ENCODE measurements around the gene TTC3. TPM values are rescaled to one million over a fixed set of nuclear protein-coding genes. Genes with fewer than 3 reads are reported as not detected.

TTC3 gene
- total RNA-seq, 3 donors from 2014 or later: 67.2 to 126 (median 98.1) TPM

DNA sequence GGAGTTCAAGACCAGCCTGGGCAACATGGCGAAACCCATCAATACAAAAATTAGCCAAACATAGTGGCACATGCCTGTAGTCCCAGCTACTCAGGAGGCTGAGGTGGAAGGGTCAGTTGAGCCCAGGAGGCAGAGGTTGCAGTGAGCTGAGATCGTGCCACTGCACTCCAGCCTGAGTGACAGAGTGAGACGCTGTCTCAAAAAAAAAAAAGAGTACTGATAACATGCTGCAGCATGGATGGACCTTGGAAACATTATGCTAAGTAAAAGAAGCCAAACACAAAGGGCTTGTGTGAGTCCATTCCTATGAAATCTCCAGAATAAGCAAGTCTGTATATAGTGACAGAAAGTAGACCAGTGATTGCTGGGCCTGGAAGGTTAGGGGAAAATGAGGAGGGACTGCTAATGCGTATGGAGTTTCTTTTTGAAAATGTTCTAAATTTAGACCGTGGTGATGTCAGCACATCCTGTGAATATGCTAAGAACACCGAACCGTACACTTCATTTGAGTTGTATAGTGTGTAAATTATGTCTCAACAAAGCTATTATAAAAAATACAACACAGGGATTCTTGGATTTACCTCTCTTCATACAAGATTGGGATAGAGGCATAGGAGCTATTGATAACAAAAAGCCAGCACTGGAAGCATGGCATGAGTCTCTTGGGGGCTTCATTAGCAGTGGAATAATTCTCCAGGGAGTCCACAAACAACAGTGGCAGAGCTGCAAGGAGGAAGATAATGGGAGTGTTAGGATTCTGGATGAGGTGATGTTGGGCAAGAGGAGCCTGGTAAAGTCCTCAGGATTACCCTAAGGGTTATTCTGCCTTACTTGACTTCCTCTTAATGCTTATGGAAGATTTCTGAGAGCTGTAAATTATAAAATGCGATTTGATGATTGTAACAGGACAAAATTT lies 73.5 kb downstream of the TTC3 start:
- TF ChIP-seq, protein P1, sequence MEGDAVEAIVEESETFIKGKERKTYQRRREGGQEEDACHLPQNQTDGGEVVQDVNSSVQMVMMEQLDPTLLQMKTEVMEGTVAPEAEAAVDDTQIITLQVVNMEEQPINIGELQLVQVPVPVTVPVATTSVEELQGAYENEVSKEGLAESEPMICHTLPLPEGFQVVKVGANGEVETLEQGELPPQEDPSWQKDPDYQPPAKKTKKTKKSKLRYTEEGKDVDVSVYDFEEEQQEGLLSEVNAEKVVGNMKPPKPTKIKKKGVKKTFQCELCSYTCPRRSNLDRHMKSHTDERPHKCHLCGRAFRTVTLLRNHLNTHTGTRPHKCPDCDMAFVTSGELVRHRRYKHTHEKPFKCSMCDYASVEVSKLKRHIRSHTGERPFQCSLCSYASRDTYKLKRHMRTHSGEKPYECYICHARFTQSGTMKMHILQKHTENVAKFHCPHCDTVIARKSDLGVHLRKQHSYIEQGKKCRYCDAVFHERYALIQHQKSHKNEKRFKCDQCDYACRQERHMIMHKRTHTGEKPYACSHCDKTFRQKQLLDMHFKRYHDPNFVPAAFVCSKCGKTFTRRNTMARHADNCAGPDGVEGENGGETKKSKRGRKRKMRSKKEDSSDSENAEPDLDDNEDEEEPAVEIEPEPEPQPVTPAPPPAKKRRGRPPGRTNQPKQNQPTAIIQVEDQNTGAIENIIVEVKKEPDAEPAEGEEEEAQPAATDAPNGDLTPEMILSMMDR (IDR thresholded peaks at IDR 0.05): no peak
- intact Hi-C loops (cut with DNase I, micrococcal nuclease): no loop called here
- Histone ChIP-seq H3K4me3 (no peak overlapping the region), H3K36me3 (ENCODE audit: low read depth) (no peaks in the 10 kb centered on the region), H3K4me1 (ENCODE audit: low read depth) (no peaks in the 10 kb centered on the region), H3K9me3 (no peaks in the 10 kb centered on the region)
- ATAC-seq: no peak
- no peak for DNase-seq

DNA sequence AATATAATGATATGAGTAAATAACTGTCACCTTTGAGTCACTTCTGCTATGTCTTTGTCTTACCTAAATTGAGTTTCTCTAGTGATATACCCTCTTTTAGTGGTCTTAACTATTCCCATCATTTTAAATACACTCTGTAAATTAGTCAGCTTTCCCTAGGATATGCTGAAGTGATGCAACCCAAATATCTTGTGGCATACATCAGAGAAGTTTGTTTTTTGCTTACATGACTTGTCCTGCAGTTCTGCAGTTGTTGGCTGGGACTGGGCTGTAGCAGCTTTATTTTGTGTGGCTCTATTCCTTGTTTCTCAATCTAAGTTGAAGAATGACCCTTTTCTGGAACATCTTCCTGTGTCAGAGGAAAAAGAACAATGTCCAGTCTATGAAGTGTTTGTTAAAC lies 76.4 kb downstream of the TTC3 start:
- H3K9me3 ChIP-seq: no peaks in the 10 kb centered on the region
- H3K4me3 ChIP-seq: no peak overlapping the region
- peaks cover 9% of the 10 kb centered on the region for H3K4me1 ChIP-seq (ENCODE audit: low read depth)
- H3K36me3 ChIP-seq (ENCODE audit: low read depth): no peaks in the 10 kb centered on the region
- DNase-seq (no peak), ATAC-seq (no peak)
- intact Hi-C loops (cut with DNase I, micrococcal nuclease): no loop called here
- TF ChIP-seq, protein P1 (IDR thresholded peaks at IDR 0.05): no peak

DNA sequence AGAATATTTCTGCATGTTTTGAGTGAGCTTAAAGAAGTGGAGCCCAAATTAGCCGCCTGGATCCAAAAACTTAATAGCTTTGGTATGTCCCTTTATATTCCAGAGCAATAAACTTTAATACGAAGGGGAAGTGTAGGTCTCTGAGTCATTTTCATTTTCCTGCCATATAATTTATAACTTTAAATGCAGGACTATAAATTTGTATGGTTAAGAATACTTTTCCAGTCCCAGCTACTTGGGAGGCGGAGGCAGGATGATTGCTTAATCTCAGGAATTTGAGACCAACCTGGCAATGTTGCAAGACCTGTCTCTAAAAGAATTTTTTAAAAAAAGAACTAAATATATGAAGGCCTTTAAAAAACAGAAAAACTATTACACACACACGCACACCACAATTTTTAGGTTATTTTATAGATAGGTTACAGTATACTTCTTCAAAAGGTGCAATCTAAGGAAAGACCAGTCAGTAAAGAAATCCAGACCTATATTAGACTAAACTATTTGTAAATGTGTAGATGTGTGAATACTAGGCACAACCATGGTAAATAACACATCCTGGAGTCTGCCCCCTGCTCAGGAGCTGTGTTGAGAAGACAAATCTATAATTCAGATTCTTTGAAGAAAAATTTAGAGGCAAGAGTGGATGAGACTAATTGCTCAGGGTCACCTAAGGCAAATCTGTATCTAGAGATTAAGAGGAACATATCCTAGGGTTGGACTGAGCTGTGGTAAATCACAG lies 80.3 kb downstream of the TTC3 start:
- intact Hi-C loops (cut with DNase I, micrococcal nuclease): no loop called here
- ATAC-seq (peak; percentile 87), DNase-seq (peak in 1 of 3 donors; percentile 37)
- H3K4me3 ChIP-seq: no peak overlapping the region
- H3K36me3 ChIP-seq (ENCODE audit: low read depth): no peaks in the 10 kb centered on the region
- TF ChIP-seq, protein P1 (IDR thresholded peaks at IDR 0.05): no peak
- peaks cover 9% of the 10 kb centered on the region for H3K4me1 ChIP-seq (ENCODE audit: low read depth)
- H3K9me3 ChIP-seq: no peaks in the 10 kb centered on the region

DNA sequence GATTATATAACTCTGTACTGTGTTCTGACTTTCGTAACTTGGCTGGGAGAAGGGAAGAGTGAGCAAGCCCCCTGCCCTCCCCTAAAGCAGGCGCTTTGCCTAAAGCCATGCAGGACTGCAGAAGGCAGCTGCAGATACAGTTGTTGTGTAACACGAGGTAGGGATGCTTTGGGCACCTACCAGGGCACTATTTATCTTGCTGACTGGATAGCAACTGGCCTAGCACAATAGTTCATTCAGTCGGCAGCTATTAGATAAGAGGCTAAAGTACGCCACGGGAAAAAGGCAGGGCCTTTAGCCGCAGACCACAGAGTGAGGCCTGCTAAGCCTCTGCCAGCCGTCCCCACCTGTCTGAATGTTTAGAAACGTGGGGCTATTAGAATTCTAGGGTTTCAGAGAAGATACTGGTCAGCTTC lies 80.9 kb downstream of the TTC3 start:
- peaks cover 10% of the 10 kb centered on the region for H3K4me1 ChIP-seq (ENCODE audit: low read depth)
- H3K4me3 ChIP-seq: no peak overlapping the region
- peak; percentile 93 for ATAC-seq
- TF ChIP-seq, protein P1 (IDR thresholded peaks at IDR 0.05): no peak
- H3K9me3 ChIP-seq: no peaks in the 10 kb centered on the region
- no peaks in the 10 kb centered on the region for H3K36me3 ChIP-seq (ENCODE audit: low read depth)
- intact Hi-C loops (cut with DNase I, micrococcal nuclease): no loop called here
- DNase-seq: peak; percentile 37 to 54 (median 53)

DNA sequence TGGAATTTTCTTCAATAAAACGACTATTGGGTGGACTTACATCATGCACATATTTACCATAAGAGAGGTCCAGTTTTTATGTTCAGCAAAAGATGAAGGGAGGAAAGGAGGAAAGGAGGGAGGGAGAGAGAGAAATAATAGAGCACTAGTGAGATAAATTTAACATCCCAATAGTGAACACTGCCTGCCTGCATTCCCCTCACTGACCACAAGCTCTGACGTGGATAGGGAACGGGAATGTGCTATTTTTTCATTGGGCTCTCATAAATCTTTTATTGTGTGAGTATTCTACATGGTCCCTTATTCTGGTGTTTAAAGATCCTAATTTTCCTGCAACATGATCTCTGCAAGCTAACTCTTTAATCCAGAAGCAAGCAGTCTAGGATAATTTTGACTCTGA lies 82.1 kb downstream of the TTC3 start:
- no peaks in the 10 kb centered on the region for H3K36me3 ChIP-seq (ENCODE audit: low read depth)
- TF ChIP-seq, protein P1 (IDR thresholded peaks at IDR 0.05): no peak
- no peak overlapping the region for H3K4me3 ChIP-seq
- H3K4me1 ChIP-seq (ENCODE audit: low read depth): peaks cover 14% of the 10 kb centered on the region
- no peak for DNase-seq
- intact Hi-C loops (cut with DNase I, micrococcal nuclease): no loop called here
- no peak for ATAC-seq
- no peaks in the 10 kb centered on the region for H3K9me3 ChIP-seq

All from mucosa of descending colon (tissue), 3 donors.